ENCODE data around the gene GPA33.

GPA33 gene

GRCh38 chr1:167077128-167077867, 12.9 kb downstream of the GPA33 start:
- TF ChIP-seq CTCF (IDR thresholded peaks at IDR 0.05; ENCODE audit: low read depth, low read length, missing control alignments), result no peak
- H3K4me3 ChIP-seq (replicated peaks; ENCODE audit: low read depth, low read length), result no peak overlapping the region
- DNase-seq (ENCODE audit: extremely low read depth, low read depth), result no peak

- H3K4me3 ChIP-seq (replicated peaks; ENCODE audit: low read depth, low read length), result no peak overlapping the region
- DNase-seq (ENCODE audit: extremely low read depth, low read depth), result no peak
- no peak for TF ChIP-seq CTCF (IDR thresholded peaks at IDR 0.05; ENCODE audit: low read depth, low read length, missing control alignments)
These were observed 14.0 kb downstream of the GPA33 start for GRCh38 chr1:167076136-167076710.

- DNase-seq (ENCODE audit: extremely low read depth, low read depth), result no peak
- no peak for TF ChIP-seq CTCF (IDR thresholded peaks at IDR 0.05; ENCODE audit: low read depth, low read length, missing control alignments)
- no peak overlapping the region for H3K4me3 ChIP-seq (replicated peaks; ENCODE audit: low read depth, low read length)
These were observed 18.9 kb downstream of the GPA33 start for GRCh38 chr1:167071286-167071685.

- DNase-seq (ENCODE audit: extremely low read depth, low read depth), result no peak
- TF ChIP-seq CTCF (IDR thresholded peaks at IDR 0.05; ENCODE audit: low read depth, low read length, missing control alignments), result no peak
- no peak overlapping the region for H3K4me3 ChIP-seq (replicated peaks; ENCODE audit: low read depth, low read length)
These were observed 21.4 kb downstream of the GPA33 start for GRCh38 chr1:167068761-167069160.

GRCh38 chr1:167067904-167068303, 22.3 kb downstream of the GPA33 start:
- no peak for TF ChIP-seq CTCF (IDR thresholded peaks at IDR 0.05; ENCODE audit: low read depth, low read length, missing control alignments)
- no peak for DNase-seq (ENCODE audit: extremely low read depth, low read depth)
- H3K4me3 ChIP-seq (replicated peaks; ENCODE audit: low read depth, low read length), result no peak overlapping the region

GRCh38 chr1:167066333-167067122, 23.6 kb downstream of the GPA33 start:
- no peak overlapping the region for H3K4me3 ChIP-seq (replicated peaks; ENCODE audit: low read depth, low read length)
- TF ChIP-seq CTCF (IDR thresholded peaks at IDR 0.05; ENCODE audit: low read depth, low read length, missing control alignments), result peak; percentile 97
- DNase-seq (ENCODE audit: extremely low read depth, low read depth), result no peak
